HG03354 (cell line): ENCODE measurements around the gene DNAAF2.
"Not testable (repeated sequence)": the region's sequence is repeated elsewhere in the genome, so short reads cannot be mapped to it uniquely, and the experiment has no call there.

Source experiments
- ATAC-seq: cut with Tn5 transposase; IDR thresholded peaks from one replicate; pipeline ENCODE4 v1.9.1; 2021; ENCODE audit warnings: mild to moderate bottlenecking; ENCODE audit not compliant: unreplicated experiment, poor library complexity, severe bottlenecking

The DNAAF2 gene

GRCh38 chr14:49622022-49622607, 12.9 kb downstream of the DNAAF2 start:
- no peak for ATAC-seq

- peak; percentile 27 for ATAC-seq
These were observed 13.7 kb downstream of the DNAAF2 start for GRCh38 chr14:49621114-49621881.

- peak; percentile 95 for ATAC-seq
These were observed 14.6 kb downstream of the DNAAF2 start, which contains the start of the genes MGAT2 and RPL36AL for GRCh38 chr14:49620182-49621113. Gene MGAT2 (plus strand): TSS chr14:49620799. CDS start chr14:49621269, 470 bp downstream. Gene RPL36AL (minus strand): TSS chr14:49620626. CDS start chr14:49619104, 1,522 bp downstream.

GRCh38 chr14:49619730-49620129, 15.3 kb downstream of the DNAAF2 start:
- ATAC-seq = no peak

GRCh38 chr14:49619273-49619672, 15.8 kb downstream of the DNAAF2 start:
- not testable (repeated sequence) for ATAC-seq

- no peak for ATAC-seq
These were observed 17.1 kb downstream of the DNAAF2 start for GRCh38 chr14:49617852-49618519.

GRCh38 chr14:49615776-49616175, 19.3 kb downstream of the DNAAF2 start:
- ATAC-seq = no peak

GRCh38 chr14:49614196-49614595, 20.8 kb downstream of the DNAAF2 start:
- no peak for ATAC-seq

GRCh38 chr14:49612671-49613070, 22.4 kb downstream of the DNAAF2 start:
- no peak for ATAC-seq

- ATAC-seq = no peak
These were observed 22.8 kb downstream of the DNAAF2 start for GRCh38 chr14:49612251-49612650.

- no peak for ATAC-seq
These were observed 27.5 kb downstream of the DNAAF2 start for GRCh38 chr14:49607583-49607982.

- peak; percentile 67 for ATAC-seq
These were observed 36.4 kb downstream of the DNAAF2 start, which contains the start of gene LRR1 for GRCh38 chr14:49598485-49599300. Gene LRR1 (plus strand): TSS chr14:49598940. CDS start chr14:49599021, 81 bp downstream.

- peak; percentile 3 for ATAC-seq
These were observed 36.9 kb downstream of the DNAAF2 start for GRCh38 chr14:49598189-49598484.

GRCh38 chr14:49594347-49595091, 40.5 kb downstream of the DNAAF2 start:
- no peak for ATAC-seq

- no peak for ATAC-seq
These were observed 42.0 kb downstream of the DNAAF2 start for GRCh38 chr14:49593016-49593415.

GRCh38 chr14:49589387-49589786, 45.7 kb downstream of the DNAAF2 start:
- no peak for ATAC-seq

GRCh38 chr14:49586673-49587460, 48.2 kb downstream of the DNAAF2 start:
- peak; percentile 38 for ATAC-seq
